Coronary artery (tissue), 2 donors: ENCODE measurements around the gene TNK1.

Source experiments
- DNase-seq: peaks from one replicate; pipeline ENCODE4 v3.0.0-alpha.2; 2017; ENCODE audit warnings: low spot score
- H3K27ac ChIP-seq, 2 donors: fragments of 200-600 bp; sonication (generic); one replicate each; pipeline ENCODE4 v1.5.1; 2016 to 2019
- H3K4me3 ChIP-seq: fragments of 200-600 bp; sonication (generic); 2 replicates; pipeline ENCODE4 v1.5.1; 2016; ENCODE audit warnings: mild to moderate bottlenecking, moderate library complexity
- TF ChIP-seq, protein P1 (sequence below): fragments of 200-600 bp; sonication (generic); IDR thresholded peaks from one replicate; pipeline ENCODE4 v1.5.1; 2019; ENCODE audit warnings: antibody characterized with exemption

TNK1 gene

DNA sequence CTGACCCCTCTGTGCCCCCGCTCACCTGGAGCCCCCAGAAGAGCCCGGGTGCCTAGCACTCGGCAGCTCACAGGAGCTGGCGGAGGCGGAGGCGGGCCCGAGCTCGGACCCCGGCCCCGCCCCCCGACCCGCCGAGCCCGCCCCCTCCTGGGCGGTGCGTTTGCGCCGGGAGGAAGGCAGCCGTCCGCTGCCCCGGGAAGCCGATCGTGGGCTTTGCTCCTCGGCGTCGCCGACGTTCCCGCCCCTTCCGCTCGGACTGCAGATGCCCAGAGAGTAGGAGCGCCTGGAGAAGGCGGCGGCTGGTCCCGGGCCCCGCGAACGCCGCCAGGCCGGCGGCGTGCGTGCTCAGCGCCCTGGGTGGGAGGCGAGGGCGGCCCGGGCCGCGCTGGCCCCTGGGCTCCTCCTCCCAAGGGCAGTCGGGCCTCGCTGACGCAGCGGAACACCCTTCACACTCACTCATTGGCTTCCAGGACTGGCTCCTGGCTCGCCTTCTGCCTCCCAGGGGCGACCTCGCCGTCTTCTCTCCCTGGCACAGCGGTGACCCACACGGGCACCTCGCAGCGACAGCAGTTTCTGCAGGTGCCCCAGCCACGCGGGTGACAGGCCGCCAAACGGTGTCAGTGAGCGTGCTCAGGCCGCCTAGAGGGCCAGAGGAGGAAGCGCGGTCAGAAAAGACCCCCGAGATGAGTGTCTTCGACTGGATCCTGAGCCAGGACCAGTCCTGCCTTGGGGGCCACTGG lies 13.7 kb downstream of the TNK1 start, which contains the start of gene PLSCR3:
Gene PLSCR3 (minus strand): TSS at position 74 of the 740 bp plus-strand sequence. CDS start 415 bp downstream, outside the sequence.
- TF ChIP-seq, protein P1, sequence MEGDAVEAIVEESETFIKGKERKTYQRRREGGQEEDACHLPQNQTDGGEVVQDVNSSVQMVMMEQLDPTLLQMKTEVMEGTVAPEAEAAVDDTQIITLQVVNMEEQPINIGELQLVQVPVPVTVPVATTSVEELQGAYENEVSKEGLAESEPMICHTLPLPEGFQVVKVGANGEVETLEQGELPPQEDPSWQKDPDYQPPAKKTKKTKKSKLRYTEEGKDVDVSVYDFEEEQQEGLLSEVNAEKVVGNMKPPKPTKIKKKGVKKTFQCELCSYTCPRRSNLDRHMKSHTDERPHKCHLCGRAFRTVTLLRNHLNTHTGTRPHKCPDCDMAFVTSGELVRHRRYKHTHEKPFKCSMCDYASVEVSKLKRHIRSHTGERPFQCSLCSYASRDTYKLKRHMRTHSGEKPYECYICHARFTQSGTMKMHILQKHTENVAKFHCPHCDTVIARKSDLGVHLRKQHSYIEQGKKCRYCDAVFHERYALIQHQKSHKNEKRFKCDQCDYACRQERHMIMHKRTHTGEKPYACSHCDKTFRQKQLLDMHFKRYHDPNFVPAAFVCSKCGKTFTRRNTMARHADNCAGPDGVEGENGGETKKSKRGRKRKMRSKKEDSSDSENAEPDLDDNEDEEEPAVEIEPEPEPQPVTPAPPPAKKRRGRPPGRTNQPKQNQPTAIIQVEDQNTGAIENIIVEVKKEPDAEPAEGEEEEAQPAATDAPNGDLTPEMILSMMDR, result no peak
- peak within 1 kb of the TSS; percentile 89 to 96 for H3K27ac ChIP-seq
- DNase-seq, result peak; percentile 90
- H3K4me3 ChIP-seq, result peak within 1 kb of the TSS; percentile 93

DNA sequence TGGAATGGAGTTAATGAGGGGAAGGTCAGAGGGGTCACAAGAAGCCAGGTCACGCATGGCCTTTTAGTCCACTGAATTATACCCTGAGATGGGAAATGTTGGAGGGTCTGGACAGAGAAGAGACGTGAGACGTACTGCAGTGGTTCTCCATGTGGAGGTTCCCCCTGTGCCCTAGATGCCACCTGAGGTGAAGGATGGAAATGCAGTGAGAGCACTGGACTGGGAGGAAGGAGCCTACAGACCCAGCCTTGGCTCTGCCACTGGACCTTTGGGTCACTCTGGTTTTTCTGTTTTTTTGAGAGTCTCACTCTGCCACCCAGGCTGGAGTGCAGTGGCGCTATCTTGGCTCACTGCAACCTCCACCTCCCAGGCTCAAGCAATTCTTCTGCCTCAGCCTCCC lies 15.3 kb downstream of the TNK1 start:
- Histone ChIP-seq H3K4me3 (no peak overlapping the region), H3K27ac (no peak overlapping the region)
- DNase-seq, result no peak
- TF ChIP-seq, protein P1, result no peak

DNA sequence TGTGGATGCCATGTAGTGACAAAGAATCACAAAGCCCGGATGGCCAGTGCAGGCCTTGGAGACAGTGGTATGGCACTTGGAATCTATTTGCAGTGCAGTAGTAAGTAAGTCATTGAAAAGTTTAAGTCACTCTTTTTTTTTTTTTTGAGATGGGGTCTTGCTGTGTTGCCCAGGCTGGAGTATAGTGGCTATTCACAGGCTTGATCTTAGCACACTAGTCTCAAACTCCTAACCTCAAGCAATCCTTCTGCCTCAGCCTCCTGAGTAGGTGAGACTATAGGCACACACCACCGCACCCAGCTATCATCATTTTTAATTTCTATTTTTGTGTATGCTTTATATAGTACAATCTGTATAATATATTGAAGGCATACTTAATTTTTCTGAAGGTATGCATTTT lies 17.7 kb downstream of the TNK1 start:
- no peak overlapping the region for H3K4me3 ChIP-seq
- TF ChIP-seq, protein P1, result no peak
- DNase-seq, result no peak
- H3K27ac ChIP-seq, result no peak overlapping the region

DNA sequence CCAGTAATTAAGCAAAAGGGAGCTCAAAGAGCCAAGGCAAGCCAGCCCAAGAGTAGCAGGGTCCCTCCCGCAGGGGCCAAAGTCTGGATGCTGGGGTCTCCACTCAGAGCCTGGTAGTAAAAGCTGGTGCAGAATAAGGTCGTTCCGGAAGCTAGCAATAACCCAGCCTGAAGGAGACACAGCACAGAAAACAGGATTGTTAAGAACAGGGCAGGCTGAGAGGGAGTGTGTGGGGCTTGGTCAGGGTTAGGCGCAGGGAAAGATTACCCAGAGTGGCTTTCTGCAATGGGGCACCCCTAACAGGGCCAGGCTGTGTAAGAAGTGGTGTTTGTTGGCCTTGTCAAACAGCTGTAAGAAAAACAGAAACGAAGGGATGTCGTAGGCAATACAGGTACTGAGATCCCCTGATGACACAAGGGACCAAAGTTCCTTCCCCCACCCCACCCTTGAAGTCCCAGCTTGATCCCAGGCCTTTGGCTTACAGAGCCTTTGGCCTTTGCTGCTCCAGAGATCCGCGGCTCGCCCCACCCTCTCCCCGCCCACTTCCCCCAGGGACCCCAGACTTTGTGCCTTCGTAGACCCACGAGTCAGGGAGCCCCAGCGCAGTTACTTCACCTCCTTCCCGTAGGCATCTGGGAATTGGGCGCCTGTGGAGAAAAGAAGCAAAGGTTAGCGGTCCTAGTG lies 22.3 kb downstream of the TNK1 start:
- no peak for DNase-seq
- Histone ChIP-seq H3K4me3 (peak overlapping the region; percentile 90), H3K27ac (peak overlapping the region; percentile 73 to 98)
- TF ChIP-seq, protein P1, result no peak

DNA sequence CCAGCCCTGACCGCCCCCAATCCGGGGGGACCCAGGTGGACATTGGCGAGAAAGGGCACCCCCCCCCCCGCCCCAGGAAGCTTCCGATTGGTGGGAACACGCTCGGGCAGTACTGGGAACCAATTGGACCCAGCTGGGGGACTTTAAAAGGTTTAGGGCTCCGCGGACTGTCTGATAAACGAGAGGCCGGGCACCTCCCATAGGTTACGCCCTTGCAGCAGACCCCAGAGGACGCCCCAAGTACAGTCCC lies 22.8 kb downstream of the TNK1 start:
- peak overlapping the region; percentile 90 for H3K4me3 ChIP-seq
- DNase-seq, result no peak
- TF ChIP-seq, protein P1, result no peak
- H3K27ac ChIP-seq, result peak overlapping the region; percentile 73 to 98

DNA sequence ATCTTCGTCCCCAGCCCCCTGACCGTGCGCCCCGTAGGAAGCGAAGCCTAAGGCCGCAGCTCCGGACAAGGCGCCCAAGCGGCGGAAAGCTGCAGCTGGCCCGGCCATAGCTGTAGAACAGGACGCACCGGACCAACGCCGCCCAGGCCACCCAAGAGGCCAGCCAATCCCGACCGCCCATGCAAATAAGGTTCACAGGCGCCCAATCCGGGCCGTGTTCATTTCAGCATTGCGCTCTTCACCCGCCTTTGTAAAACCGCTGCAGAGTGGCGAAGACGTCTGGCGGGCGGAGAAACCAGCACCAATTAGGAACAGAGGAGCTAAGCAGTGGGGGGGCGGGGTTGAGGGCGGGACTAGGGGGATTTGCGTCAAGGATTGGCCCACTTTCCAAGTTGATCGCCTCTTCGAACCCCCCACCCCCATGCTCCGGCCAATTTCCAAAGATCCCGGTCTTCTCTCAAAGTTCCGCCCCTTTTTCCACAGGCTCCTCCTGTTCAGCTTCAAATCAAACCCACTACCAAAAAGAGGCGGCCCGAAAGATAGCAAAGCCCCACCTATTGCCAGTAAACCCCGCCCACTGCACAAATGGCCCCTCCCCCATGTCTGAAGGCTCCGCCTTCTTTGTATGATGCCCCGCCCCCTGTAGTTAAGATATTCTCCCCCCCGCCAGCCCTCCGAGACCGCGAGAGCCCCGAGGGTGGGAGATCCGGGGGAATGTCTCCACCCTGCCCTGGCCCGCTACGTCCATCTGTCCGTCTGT lies 23.3 kb downstream of the TNK1 start, which contains the start of gene TMEM256:
Gene TMEM256 (minus strand): TSS at position 121 of the 760 bp plus-strand sequence. CDS start 13 bp downstream, at position 108.
- H3K4me3 ChIP-seq, result peak within 1 kb of the TSS; percentile 90
- peak within 1 kb of the TSS; percentile 74 to 98 for H3K27ac ChIP-seq
- TF ChIP-seq, protein P1, result no peak
- peak; percentile 100 for DNase-seq
